WTC11 (cell line): Measurements from ENCODE around the gene SPAAR. TPM values are rescaled to one million over a fixed set of nuclear protein-coding genes. Genes with fewer than 3 reads are reported as not detected.

Experiments
- ATAC-seq: fragments of 200-7000 bp; cut with Tn5 transposase; 2 replicates; pipeline ENCODE4 v1.10.0; 2021; ENCODE audit warnings: mild to moderate bottlenecking, moderate library complexity
- CTCF ChIA-PET: fragments of 300-600 bp; sonication (Branson Sonifier 250); formaldehyde crosslinking; loops from one replicate; lab custom pipeline; 2021; ENCODE audit warnings: antibody characterized with exemption; lab: Charles Lee
- POLR2A ChIA-PET: fragments of 350-600 bp; sonication (Branson Sonifier 250); formaldehyde crosslinking; loops from one replicate; lab custom pipeline; 2021; ENCODE audit warnings: antibody characterized with exemption; lab: Charles Lee
- DNase-seq: peaks from one replicate; pipeline ENCODE4 v3.0.0; 2021; ENCODE audit warnings: low spot score
- H3K27ac Mint-ChIP-seq: 2 replicates; pipeline ENCODE4 v1.8.0; 2021; ENCODE audit warnings: mixed read lengths
- H3K27me3 Mint-ChIP-seq: 2 replicates; pipeline ENCODE4 v1.8.0; 2021; ENCODE audit warnings: low read depth, mild to moderate bottlenecking, moderate library complexity, mixed read lengths
- H3K36me3 Mint-ChIP-seq: 2 replicates; pipeline ENCODE4 v1.8.0; 2021; ENCODE audit warnings: mixed read lengths
- H3K4me1 Mint-ChIP-seq: 2 replicates; pipeline ENCODE4 v1.8.0; 2022; ENCODE audit warnings: mixed read lengths
- H3K4me3 Mint-ChIP-seq: 2 replicates; pipeline ENCODE4 v1.8.0; 2021; ENCODE audit warnings: mild to moderate bottlenecking, moderate library complexity, mixed read lengths
- H3K9me3 Mint-ChIP-seq: 2 replicates; pipeline ENCODE4 v1.8.0; 2021; ENCODE audit warnings: mixed read lengths
- ETV6 ChIP-seq: sonication (generic); formaldehyde crosslinking; IDR thresholded peaks from 2 replicates; pipeline ENCODE4 v1.8.1; 2022; ENCODE audit warnings: mild to moderate bottlenecking, missing genetic modification reagents
- FOXP1 ChIP-seq: sonication (generic); formaldehyde crosslinking; IDR thresholded peaks from 2 replicates; pipeline ENCODE4 v1.8.0; 2022; ENCODE audit warnings: missing genetic modification reagents, mild to moderate bottlenecking, moderate library complexity, borderline replicate concordance
- MYBL2 ChIP-seq: sonication (generic); formaldehyde crosslinking; IDR thresholded peaks from 2 replicates; pipeline ENCODE4 v1.8.1; 2023; ENCODE audit warnings: mild to moderate bottlenecking, moderate library complexity, missing genetic modification reagents
- NFE2L1 ChIP-seq: sonication (generic); formaldehyde crosslinking; IDR thresholded peaks from 2 replicates; pipeline ENCODE4 v1.8.1; 2023; ENCODE audit warnings: missing genetic modification reagents
- NFYB ChIP-seq: sonication (generic); formaldehyde crosslinking; conservative IDR thresholded peaks from 2 replicates; pipeline ENCODE4 v1.8.0; 2022; ENCODE audit warnings: low read depth, missing genetic modification reagents
- SOX15 ChIP-seq: fragments of 250-450 bp; sonication (Bioruptor Pico); IDR thresholded peaks from 2 replicates; pipeline ENCODE4 v1.9.0; 2021; ENCODE audit warnings: mild to moderate bottlenecking
- ZNF219 ChIP-seq: sonication (generic); formaldehyde crosslinking; IDR thresholded peaks from 2 replicates; pipeline ENCODE4 v1.8.0; 2023; ENCODE audit warnings: missing genetic modification reagents, mild to moderate bottlenecking, borderline replicate concordance
- ZNF396 ChIP-seq: fragments of 250-450 bp; sonication (Bioruptor Pico); IDR thresholded peaks from 2 replicates; pipeline ENCODE4 v1.8.0; 2021; ENCODE audit warnings: mild to moderate bottlenecking, moderate library complexity, borderline replicate concordance
- ZNF416 ChIP-seq: fragments of 250-450 bp; sonication (Bioruptor Pico); IDR thresholded peaks from 2 replicates; pipeline ENCODE4 v1.9.0; 2021; ENCODE audit warnings: mild to moderate bottlenecking, inconsistent platforms
- total RNA-seq: library from RNA; stranded (reverse); gene quantifications from 3 replicates; pipeline ENCODE4 v1.2.3, GENCODE V29; 2021
- TF ChIP-seq, protein P1 (sequence below): sonication (generic); formaldehyde crosslinking; IDR thresholded peaks from 2 replicates; pipeline ENCODE4 v1.8.1; 2023; ENCODE audit warnings: mild to moderate bottlenecking, missing genetic modification reagents, moderate library complexity
- TF ChIP-seq, protein P2 (sequence below): sonication (generic); formaldehyde crosslinking; IDR thresholded peaks from 2 replicates; pipeline ENCODE4 v1.8.1; 2022; ENCODE audit warnings: low read depth, missing genetic modification reagents, borderline replicate concordance
- TF ChIP-seq, protein P3 (sequence below): sonication (generic); formaldehyde crosslinking; IDR thresholded peaks from 2 replicates; pipeline ENCODE4 v1.8.0; 2022; ENCODE audit warnings: missing genetic modification reagents

SPAAR gene
- total RNA-seq, 1 experiment from 2014 or later, result 0.33 TPM

DNA sequence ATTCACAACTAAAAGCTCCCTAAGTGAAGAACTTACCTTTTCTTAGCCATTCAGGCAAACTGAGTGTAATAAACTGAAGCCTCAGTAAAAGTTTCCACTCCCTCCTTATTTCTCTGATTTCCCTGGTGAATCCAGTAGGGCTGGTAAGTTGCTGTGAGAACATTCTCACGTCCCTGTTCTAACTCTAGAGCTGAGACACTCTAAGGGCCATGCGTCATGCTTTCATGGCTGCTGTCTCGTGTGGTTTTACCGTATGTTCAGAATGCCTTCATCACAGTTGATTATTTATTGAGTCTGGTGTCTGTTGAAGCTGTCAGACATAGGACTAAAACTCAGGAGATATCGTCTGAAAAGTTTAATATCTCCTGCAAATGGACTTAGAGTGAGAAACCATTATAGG lies 47.4 kb downstream of the SPAAR start:
- H3K9me3 Mint-ChIP-seq, result no peaks in the 10 kb centered on the region
- H3K27me3 Mint-ChIP-seq, result peaks cover 31% of the 10 kb centered on the region
- ATAC-seq, result no peak
- POLR2A ChIA-PET, result no interaction called here
- H3K27ac Mint-ChIP-seq, result no peak overlapping the region
- CTCF ChIA-PET, result interaction anchor here (0.9 to 3.8 kb wide), 4 partner anchors 11 to 166 kb away, joined by 3 to 56 read pairs (median 6); no protein-coding TSS in a partner anchor
- no peak for DNase-seq
- peaks cover 5% of the 10 kb centered on the region; the same call in 1 of the 2 replicates for H3K4me1 Mint-ChIP-seq
- TF ChIP-seq ETV6, result no peak
- no peak overlapping the region for H3K4me3 Mint-ChIP-seq
- H3K36me3 Mint-ChIP-seq, result no peaks in the 10 kb centered on the region

DNA sequence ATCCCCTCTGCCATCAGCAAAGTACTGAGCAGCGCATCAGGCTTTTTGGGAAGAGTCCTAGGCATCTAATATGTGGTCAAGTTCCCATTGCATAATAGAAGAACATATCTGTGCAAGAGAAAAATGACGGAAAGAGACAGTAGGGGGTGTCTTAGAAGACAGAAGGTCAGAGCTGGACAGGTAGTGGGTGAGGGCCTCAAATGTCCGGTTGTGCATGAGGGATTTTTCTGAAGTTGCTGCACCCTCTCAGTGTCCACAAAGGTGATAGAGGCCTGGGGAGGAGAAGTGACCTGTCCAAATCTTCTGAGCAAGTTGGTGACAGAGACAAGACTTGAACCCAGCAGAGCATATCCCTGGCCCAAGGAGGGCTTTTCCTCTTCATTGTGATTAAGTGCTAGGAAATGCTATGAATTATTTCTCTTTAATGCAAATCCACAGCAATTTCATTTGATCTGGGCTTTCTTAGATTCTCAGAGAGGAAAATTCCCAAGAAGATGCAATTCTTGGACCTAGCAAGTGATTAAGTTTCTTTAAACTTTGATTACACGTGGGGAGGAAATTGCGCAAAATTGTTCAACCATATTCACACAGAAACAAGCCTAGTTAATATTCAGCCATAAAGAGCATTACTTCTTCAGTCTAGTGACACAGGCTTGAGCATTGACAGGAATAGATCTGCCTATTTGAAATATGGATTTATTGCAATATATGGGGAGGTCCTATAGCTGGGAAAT lies 49.0 kb downstream of the SPAAR start, which contains the start of gene OR2S2:
OR2S2 (minus strand) TSS at position 51 of the 734 bp plus-strand sequence. CDS start 56 bp downstream, outside the sequence.
- no peak for DNase-seq
- Mint-ChIP-seq H3K9me3 (no peaks in the 10 kb centered on the region), H3K36me3 (no peaks in the 10 kb centered on the region), H3K4me3 (no peak within 1 kb of the TSS), H3K4me1 (peaks cover 10% of the 10 kb centered on the region), H3K27me3 (peaks cover 30% of the 10 kb centered on the region), H3K27ac (no peak within 1 kb of the TSS)
- TF ChIP-seq ZNF396, result no peak
- TF ChIP-seq, protein P1, sequence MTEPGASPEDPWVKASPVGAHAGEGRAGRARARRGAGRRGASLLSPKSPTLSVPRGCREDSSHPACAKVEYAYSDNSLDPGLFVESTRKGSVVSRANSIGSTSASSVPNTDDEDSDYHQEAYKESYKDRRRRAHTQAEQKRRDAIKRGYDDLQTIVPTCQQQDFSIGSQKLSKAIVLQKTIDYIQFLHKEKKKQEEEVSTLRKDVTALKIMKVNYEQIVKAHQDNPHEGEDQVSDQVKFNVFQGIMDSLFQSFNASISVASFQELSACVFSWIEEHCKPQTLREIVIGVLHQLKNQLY (CRISPR knock-in tag), result no peak
- POLR2A ChIA-PET, result no interaction called here
- no peak for ATAC-seq
- CTCF ChIA-PET, result interaction anchor here (1.7 to 4.0 kb wide), 2 partner anchors 13 to 65 kb away, joined by 9 to 20 read pairs; no protein-coding TSS in a partner anchor

DNA sequence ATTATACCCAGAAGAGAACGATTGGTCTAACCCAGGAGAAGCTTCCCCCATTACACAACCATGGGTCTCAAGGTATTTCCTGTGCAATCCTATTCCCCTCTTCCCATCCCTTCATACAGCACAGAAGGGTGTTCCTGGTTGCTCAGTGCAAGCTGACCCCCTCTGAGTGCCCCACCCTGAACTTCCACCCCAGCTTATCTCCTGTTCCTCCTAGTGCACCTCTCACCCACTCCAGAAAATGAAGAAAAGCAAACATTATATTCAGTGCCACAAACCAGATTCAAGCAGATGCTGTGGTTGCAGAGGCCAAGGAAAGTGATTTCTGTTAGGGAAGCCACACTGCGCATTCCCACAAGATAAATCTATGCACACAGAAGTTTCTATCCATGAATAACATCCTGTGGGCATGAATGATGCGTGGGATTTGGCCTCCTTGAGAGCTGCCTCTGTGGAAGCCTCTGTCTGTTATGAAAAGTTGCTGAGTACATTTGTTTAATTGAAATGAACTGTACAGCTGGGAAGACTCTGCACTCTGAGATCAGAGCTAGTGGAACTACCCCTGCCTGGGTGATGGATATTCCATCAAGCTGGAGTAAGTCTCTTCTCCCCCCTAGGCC lies 50.9 kb downstream of the SPAAR start:
- Mint-ChIP-seq H3K36me3 (no peaks in the 10 kb centered on the region), H3K9me3 (no peaks in the 10 kb centered on the region), H3K27ac (no peak overlapping the region), H3K4me3 (no peak overlapping the region), H3K4me1 (peaks cover 10% of the 10 kb centered on the region), H3K27me3 (peaks cover 27% of the 10 kb centered on the region)
- ChIA-PET POLR2A (no interaction called here), CTCF (interaction anchor here (1.5 to 4.0 kb wide), 2 partner anchors 14 to 63 kb away, joined by 5 to 20 read pairs; no protein-coding TSS in a partner anchor)
- TF ChIP-seq MYBL2 (CRISPR knock-in tag), result no peak
- TF ChIP-seq ZNF219 (CRISPR knock-in tag), result no peak
- no peak for TF ChIP-seq FOXP1 (CRISPR knock-in tag)
- no peak for TF ChIP-seq ZNF416 (CRISPR knock-in tag)
- TF ChIP-seq NFYB (CRISPR knock-in tag), result no peak
- TF ChIP-seq SOX15 (CRISPR knock-in tag), result no peak
- TF ChIP-seq NFE2L1, result no peak
- TF ChIP-seq, protein P2, sequence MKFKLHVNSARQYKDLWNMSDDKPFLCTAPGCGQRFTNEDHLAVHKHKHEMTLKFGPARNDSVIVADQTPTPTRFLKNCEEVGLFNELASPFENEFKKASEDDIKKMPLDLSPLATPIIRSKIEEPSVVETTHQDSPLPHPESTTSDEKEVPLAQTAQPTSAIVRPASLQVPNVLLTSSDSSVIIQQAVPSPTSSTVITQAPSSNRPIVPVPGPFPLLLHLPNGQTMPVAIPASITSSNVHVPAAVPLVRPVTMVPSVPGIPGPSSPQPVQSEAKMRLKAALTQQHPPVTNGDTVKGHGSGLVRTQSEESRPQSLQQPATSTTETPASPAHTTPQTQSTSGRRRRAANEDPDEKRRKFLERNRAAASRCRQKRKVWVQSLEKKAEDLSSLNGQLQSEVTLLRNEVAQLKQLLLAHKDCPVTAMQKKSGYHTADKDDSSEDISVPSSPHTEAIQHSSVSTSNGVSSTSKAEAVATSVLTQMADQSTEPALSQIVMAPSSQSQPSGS, result no peak
- TF ChIP-seq, protein P3, sequence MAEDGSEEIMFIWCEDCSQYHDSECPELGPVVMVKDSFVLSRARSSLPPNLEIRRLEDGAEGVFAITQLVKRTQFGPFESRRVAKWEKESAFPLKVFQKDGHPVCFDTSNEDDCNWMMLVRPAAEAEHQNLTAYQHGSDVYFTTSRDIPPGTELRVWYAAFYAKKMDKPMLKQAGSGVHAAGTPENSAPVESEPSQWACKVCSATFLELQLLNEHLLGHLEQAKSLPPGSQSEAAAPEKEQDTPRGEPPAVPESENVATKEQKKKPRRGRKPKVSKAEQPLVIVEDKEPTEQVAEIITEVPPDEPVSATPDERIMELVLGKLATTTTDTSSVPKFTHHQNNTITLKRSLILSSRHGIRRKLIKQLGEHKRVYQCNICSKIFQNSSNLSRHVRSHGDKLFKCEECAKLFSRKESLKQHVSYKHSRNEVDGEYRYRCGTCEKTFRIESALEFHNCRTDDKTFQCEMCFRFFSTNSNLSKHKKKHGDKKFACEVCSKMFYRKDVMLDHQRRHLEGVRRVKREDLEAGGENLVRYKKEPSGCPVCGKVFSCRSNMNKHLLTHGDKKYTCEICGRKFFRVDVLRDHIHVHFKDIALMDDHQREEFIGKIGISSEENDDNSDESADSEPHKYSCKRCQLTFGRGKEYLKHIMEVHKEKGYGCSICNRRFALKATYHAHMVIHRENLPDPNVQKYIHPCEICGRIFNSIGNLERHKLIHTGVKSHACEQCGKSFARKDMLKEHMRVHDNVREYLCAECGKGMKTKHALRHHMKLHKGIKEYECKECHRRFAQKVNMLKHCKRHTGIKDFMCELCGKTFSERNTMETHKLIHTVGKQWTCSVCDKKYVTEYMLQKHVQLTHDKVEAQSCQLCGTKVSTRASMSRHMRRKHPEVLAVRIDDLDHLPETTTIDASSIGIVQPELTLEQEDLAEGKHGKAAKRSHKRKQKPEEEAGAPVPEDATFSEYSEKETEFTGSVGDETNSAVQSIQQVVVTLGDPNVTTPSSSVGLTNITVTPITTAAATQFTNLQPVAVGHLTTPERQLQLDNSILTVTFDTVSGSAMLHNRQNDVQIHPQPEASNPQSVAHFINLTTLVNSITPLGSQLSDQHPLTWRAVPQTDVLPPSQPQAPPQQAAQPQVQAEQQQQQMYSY (CRISPR knock-in tag), result no peak
- ATAC-seq, result no peak
- DNase-seq, result no peak

Other genes with a start within 250 kb of the SPAAR start
- gene ARHGEF39, start 244.3 kb upstream of the SPAAR start, total RNA-seq, result 23.8 to 26.6 TPM (median 26.5 TPM) in 3 replicates
- gene CA9, start 235.6 kb upstream of the SPAAR start, total RNA-seq, result 1.0 to 2.1 TPM (median 1.4 TPM) in 3 replicates
- 138 to 146 TPM (median 139 TPM) in 3 replicates for gene TPM2, start 219.6 kb upstream of the SPAAR start, total RNA-seq
- gene TLN1, start 177.3 kb upstream of the SPAAR start, total RNA-seq, result 97.1 to 109 TPM (median 106 TPM) in 3 replicates
- 21.4 to 24.2 TPM (median 23.1 TPM) in 3 replicates for gene CREB3, start 176.8 kb upstream of the SPAAR start, total RNA-seq
- 85.5 to 104 TPM (median 89.7 TPM) in 3 replicates for gene GBA2, start 160.3 kb upstream of the SPAAR start, total RNA-seq
- gene RGP1, start 160.2 kb upstream of the SPAAR start, total RNA-seq, result 29.7 to 30.0 TPM (median 30.0 TPM) in 3 replicates
- gene MSMP, start 155.2 kb upstream of the SPAAR start, total RNA-seq, result 1.0 to 2.1 TPM (median 1.2 TPM) in 3 replicates
- 10.1 to 14.1 TPM (median 12.6 TPM) in 3 replicates for gene NPR2, start 117.9 kb upstream of the SPAAR start, total RNA-seq
- 0.16 to 0.72 TPM (median 0.50 TPM) in 3 replicates for gene SPAG8, start 97.2 kb upstream of the SPAAR start, total RNA-seq
- 33.6 to 42.7 TPM (median 42.1 TPM) in 3 replicates for gene HINT2, start 94.4 kb upstream of the SPAAR start, total RNA-seq
- gene FAM221B, start 80.8 kb upstream of the SPAAR start, total RNA-seq, result 0.11 TPM in 1 of 3 replicates, not detected in the others
- 9.5 to 10.8 TPM (median 10.2 TPM) in 3 replicates for gene TMEM8B, start 80.3 kb upstream of the SPAAR start, total RNA-seq
- gene OR13J1, start 39.1 kb upstream of the SPAAR start, total RNA-seq, result not detected in 3 replicates
- gene HRCT1, start 3.3 kb upstream of the SPAAR start, total RNA-seq, result 0.41 TPM in 1 of 3 replicates, not detected in the others
- not detected in 3 replicates for gene OR2S2, start 48.7 kb downstream of the SPAAR start, total RNA-seq
- 9.9 to 11.2 TPM (median 10.3 TPM) in 3 replicates for gene RECK, start 127.4 kb downstream of the SPAAR start, total RNA-seq
- 3.7 to 6.3 TPM (median 5.3 TPM) in 3 replicates for gene GLIPR2, start 227.2 kb downstream of the SPAAR start, total RNA-seq